NOMO-1 treated with dmso at 0.1 percent for 144 hours (cell line): ENCODE measurements around the gene TET1.
"Not testable (repeated sequence)": the region's sequence is repeated elsewhere in the genome, so short reads cannot be mapped to it uniquely, and the experiment has no call there.

ENCODE experiments used
- DNase-seq: peaks from one replicate; lab custom pipeline; 2025; ENCODE audit not compliant: unreplicated experiment; lab: John Stamatoyannopoulos, UW

Gene TET1

GRCh38 chr10:68562661-68563570, 2.8 kb downstream of the TET1 start:
- DNase-seq = no peak

DNA sequence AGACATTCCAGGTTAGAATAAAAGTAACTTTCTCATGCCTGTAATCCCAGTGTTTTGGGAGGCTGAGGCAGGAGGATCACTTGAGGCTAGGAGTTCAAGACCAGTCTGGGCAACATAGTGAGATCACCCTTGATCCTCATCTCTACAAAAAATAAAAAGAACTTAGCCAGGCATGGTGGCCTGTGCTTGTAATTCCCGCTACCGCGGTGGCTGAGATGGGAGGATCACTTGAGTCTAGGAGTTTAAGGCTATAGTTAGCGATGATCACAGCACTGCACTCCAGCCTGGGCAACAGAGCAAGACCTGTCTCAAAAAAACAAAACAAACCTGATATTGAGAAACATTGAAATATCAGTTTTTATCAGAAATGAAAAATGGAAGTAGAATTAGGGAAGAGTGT, 4.6 kb downstream of the TET1 start:
- DNase-seq = no peak

DNA sequence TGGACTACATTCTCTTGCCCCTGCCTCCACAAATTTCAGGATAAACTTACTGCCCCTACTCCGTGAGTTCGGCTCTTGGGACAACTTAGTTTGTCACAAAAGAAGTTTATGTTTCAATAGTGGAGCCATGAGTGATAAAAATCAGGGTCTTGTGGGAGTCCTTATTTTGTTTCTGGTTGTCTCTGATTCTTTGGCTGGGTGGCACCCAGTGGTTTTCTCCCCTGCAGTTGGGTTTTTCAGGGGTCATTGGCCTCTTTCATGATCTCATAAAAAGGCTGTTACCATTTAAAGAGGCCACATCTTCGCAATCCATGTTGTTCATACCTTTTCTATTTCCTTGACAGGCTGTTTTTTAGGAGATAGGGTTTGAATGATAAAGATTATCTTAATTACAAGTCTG, 5.5 kb downstream of the TET1 start:
- no peak for DNase-seq

- DNase-seq = no peak
Observed at GRCh38 chr10:68566351-68566750, 6.2 kb downstream of the TET1 start.

DNA sequence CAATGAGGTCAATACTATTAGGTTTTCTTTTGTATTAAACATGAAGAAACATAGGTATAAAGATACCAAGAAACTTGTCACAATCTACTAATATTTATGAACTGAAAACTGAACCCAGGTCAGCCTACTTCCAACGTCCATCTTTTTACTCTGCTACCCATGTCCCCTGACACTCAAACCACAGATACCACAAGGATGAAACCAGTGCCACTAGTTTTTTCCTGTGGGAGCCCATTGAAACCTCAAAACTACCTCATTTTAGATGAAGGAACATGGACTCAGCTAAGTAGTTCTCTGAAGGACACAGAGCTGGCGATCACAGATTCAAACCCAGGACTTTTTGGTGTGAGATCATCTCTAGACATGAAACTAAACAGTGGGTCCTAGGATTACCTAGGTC, 6.8 kb downstream of the TET1 start:
- no peak for DNase-seq

- no peak for DNase-seq
Observed at GRCh38 chr10:68572151-68572550, 12.0 kb downstream of the TET1 start.

DNA sequence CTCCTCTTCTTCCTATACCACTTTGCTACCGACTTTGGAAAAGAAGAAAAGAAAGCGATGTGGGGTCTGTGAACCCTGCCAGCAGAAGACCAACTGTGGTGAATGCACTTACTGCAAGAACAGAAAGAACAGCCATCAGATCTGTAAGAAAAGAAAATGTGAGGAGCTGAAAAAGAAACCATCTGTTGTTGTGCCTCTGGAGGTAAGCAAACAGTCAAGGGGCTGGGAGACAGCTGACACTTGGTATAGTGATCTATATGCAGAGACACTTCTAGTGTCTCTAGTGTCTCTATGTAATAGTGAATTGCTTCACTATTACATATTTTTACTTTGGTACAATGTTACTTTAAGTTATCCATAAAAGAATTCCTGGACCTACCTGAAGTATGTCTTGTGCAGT, 13.9 kb downstream of the TET1 start:
- DNase-seq = no peak

DNA sequence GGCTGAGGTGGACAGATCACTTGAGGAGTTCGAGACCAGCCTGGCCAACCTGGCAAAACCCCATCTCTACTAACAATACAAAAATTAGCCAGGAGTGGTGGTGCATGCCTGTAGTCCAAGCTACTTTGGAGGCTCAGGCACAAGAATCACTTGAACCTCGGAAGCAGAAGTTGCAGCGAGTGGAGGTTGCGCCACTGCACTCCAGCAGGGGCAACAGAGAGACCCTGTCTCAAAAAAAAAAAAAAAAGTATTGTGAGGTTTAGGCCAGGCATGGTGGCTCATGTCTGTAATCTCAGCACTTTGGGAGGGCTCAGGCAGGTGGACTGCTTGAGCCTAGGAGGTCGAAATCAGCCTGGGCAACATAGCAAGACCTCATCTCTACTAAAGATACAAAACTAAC, 16.0 kb downstream of the TET1 start:
- DNase-seq = no peak

DNA sequence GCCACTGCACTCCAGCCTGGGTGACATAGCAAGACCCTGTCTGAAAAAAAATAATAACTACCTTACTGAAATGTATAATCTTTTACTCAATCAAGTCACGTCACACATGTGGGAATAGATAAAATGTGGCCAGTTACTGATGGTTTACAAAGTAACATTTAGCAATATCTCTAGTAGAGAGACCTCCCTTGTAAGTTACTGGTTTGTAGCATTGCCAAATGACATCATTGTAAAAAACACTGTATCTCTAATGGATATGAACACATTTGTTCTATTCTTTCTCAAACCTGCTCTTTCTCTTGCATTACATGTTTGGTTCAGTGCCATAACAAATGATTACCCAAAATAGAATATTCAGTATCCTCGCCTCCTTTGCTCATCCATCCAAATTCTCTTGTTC, 18.8 kb downstream of the TET1 start:
- DNase-seq = no peak

- not testable (repeated sequence) for DNase-seq
Observed at GRCh38 chr10:68584187-68584586, 24.1 kb downstream of the TET1 start.

DNA sequence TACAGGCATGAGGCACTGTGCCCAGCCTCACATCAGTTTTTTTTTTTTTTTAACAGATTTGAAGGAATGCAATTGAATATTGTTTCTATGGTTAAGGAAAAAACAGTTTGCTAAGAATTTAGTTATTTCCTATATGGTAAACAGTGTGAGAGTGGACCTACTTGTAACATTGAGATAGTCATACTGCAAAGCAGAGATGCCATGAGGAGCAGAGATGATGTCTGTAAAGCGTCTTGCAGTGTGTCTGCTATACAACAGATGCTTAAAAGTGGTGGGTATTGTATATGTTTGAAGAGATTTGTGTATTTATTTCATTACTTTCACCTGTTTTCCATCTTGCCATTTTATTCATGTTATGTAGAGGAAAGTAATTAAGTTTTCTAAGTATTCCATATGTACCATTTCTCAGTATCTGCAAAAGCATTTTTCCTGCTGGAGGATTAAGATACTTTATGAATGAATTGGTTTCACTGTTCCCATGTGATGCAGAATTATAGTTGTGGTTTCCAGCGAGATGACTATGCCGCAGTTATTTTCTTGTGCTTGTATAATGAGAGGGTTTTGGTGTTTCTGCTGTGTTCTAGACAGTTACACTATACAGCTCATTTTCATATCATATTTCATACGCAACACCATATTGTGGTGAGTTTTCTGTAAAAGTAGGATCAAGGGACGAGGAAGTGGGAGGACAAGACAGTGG, 26.6 kb downstream of the TET1 start:
- no peak for DNase-seq

GRCh38 chr10:68594405-68594804, 34.3 kb downstream of the TET1 start:
- no peak for DNase-seq

GRCh38 chr10:68595513-68595912, 35.4 kb downstream of the TET1 start:
- DNase-seq = no peak

DNA sequence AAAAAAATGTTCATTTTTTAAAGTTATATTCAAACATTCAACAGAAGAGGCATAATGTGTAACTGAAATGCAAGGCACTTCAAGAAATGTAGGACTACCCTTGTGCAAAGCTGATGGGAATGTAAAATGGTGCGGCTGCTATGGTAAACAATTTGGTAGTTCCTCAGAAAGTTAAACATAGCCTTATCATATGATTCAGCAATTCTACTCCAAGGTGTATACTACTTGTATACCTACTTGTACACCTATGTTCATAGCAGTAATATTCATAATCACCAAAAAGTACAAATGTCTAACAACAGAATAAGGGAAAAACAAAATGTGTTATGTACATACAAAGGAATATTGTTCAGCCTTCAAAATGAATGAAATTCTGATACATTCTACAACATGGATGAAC, 37.3 kb downstream of the TET1 start:
- DNase-seq = no peak

DNA sequence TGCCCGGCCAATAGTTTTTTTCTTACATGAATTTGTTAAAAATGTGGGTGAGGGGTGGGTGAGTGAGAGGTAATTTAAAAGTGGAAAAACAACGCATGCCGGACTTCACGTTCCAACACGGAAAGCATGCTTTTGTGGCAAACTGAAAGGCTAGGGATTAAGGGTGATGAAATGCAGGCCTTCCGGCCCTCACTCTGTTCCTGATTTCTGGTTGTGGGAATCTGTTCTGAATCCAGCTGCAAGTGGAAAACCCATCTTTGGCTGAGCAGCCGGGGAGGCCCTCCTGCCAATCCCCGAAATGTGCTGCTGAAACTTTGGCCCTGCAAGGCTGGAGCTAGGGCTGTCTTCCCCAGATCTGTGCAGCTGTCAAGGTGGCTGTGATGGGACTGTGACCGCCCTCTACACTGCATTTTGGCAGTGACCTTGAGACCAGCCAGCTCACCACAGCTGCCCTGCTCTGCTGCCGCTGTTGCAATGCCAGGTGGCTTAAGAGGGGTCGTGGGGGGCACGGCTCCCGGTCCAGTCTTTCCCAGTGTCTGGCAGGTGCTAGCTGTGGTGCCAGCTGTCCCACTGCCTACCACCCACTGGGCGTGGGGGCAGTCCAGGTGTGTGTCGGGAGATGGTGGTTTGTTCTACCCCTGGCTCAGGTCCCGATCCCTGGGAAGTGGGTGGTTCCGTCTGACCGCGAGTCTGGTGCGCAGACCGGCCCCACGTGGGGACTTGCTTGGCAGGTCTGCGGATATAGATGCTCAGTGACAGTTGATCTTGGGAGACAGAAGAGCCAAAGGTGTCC, 39.0 kb downstream of the TET1 start:
- DNase-seq = no peak

DNA sequence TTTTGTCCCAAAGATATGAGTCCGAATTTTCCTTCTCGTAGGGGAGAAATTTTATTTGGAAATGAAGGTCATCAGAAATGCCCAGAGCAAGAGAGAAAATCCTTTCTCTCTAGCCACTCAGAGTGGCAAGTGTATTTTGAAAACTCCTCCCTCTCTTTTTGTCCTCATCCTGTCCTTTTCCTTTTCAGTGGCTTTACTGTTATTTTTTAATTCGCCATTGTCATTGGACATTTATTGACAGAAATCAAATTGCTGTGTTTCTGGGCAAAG, 39.6 kb downstream of the TET1 start:
- DNase-seq = no peak

- DNase-seq = peak; percentile 68
Observed at GRCh38 chr10:68600041-68600778, 40.1 kb downstream of the TET1 start.

DNA sequence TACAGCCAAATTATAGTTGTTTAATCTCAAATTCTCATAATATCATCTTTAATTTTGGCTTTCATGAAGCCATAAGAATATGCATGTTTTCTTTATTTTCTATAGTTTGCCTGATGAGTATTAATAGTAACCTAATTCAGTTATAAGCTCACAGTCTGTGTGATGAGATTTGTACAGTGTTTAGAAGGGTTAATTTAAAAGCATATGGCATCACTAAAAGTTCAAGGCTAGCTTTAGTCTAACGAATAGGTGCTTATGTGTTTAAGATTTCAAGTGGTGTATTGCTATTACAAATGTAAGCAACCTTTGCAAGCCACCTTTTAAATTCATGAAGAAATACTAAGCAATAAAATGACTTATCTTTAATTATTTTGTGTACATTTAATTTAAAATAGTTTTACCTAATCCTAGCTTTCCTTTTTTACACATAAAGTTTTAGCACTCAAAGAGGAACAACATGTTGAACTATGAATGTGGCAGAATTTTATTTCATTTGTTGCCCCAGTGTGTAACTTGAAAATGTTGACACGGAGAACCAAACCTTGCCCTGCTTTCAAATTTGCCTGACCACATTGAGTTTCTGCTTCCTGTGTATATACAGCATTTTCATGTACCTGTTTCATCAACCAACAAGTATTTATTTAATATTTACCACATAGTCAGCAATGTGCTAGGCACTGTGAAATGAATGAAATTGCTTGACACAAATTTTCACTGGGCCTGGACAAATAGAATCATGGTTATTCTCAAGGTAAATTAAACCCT, 41.5 kb downstream of the TET1 start:
- no peak for DNase-seq

DNA sequence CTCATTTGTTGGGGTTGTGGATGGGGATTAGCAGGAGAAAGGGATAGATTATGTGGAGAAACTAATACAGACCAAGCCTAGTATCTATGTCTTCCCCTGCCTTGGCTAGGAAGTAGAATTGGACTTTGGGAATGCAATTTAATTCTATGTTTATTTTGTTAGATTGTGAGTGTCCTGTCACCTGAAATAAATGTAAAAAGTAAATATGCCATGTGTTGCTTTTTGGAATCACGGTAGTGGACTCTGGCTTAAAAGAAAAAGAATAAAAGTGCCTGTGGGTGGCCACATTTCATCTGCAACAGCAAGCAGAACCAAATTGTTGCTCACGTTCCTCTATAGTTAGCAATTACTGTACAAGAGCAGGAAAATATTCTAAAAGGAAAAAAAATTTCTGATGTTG, 42.3 kb downstream of the TET1 start:
- no peak for DNase-seq

DNA sequence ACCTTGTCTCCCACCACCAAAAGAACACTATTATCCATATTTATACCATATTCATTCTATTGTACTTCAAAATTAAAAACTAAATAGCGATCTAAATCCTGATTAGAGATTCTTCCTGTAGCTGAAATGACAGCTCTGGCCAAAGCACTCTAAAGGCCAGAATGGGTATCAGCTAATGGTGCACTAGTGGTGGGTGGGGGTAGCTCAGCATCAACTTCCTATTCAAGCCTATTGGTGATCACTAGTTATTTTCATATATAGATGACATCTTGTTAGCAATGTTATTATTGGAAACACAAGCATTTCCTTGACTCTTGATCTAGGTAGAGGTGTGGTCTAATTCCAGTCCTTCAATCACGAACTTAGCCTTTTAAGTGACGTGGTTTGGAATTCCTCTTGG, 43.6 kb downstream of the TET1 start:
- no peak for DNase-seq

DNA sequence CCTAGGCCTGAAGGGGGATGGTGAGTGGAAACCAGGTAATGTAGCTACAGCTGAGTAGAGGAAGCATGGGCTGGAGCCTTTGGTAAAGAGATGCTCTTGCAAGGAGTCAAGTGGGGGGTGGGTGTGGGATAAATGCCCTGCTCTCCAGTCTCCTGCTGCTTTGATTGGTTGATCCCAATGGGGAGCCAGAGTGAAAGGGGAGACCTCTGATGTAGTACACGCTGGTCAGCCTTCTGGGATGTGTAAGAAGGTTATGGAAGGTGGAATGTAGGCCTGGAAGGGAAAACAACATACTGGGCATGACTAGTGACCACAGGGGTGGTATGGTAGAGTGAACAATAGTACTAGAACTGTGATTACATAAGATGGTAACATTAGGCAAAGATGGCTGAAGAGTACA, 44.3 kb downstream of the TET1 start:
- DNase-seq = no peak
